OCI-LY3 (cell line): ENCODE measurements around the gene MBP.
A peak's percentile ranks its signal among the peaks of the same experiment; 100 is the strongest.

ENCODE experiments used
- H2AFZ ChIP-seq: fragments of 200-600, 300-600 bp; shearing (Covaris generic); 2 replicates; pipeline ENCODE4 v1.6.0; 2014; ENCODE audit warnings: antibody characterized with exemption, low read depth, low read length
- H3K27ac ChIP-seq: fragments of 200-600, 300-600 bp; sonication (generic); 2 replicates; pipeline ENCODE4 v1.5.1; 2014; ENCODE audit warnings: mild to moderate bottlenecking, low read length, moderate library complexity, mixed read lengths
- H3K27me3 ChIP-seq: fragments of 200-600, 300-600 bp; sonication (generic); 2 replicates; pipeline ENCODE4 v1.6.1; 2014; ENCODE audit warnings: low read depth, low read length, mixed read lengths
- H3K36me3 ChIP-seq: fragments of 200-600, 300-600 bp; sonication (generic); replicated peaks from 2 replicates; pipeline ENCODE3; 2014; ENCODE audit warnings: low read depth, low read length, mixed read lengths
- H3K4me1 ChIP-seq: fragments of 300-600, 200-600 bp; sonication (generic); 2 replicates; pipeline ENCODE4 v1.6.1; 2014; ENCODE audit warnings: low read length, mixed read lengths
- H3K4me2 ChIP-seq: fragments of 200-600, 300-600 bp; sonication (generic); 2 replicates; pipeline ENCODE4 v1.6.1; 2014; ENCODE audit warnings: low read length, mixed read lengths
- H3K4me3 ChIP-seq: fragments of 300-600, 200-600 bp; sonication (generic); 2 replicates; pipeline ENCODE4 v1.5.1; 2014; ENCODE audit warnings: antibody characterized with exemption, mild to moderate bottlenecking, low read length, moderate library complexity
- H3K79me2 ChIP-seq: fragments of 300-600, 200-600 bp; shearing (Covaris generic); 2 replicates; pipeline ENCODE4 v1.6.1; 2014; ENCODE audit warnings: mild to moderate bottlenecking, low read length, mixed read lengths
- H3K9ac ChIP-seq: fragments of 300-600, 200-600 bp; shearing (Covaris generic); 2 replicates; pipeline ENCODE4 v1.6.0; 2014; ENCODE audit warnings: mild to moderate bottlenecking, low read length, moderate library complexity
- H3K9me3 ChIP-seq: fragments of 200-600, 300-600 bp; shearing (Covaris generic); 2 replicates; pipeline ENCODE4 v1.6.1; 2014; ENCODE audit warnings: low read length, mixed read lengths; ENCODE audit not compliant: insufficient read depth
- H4K20me1 ChIP-seq: fragments of 200-600, 300-600 bp; sonication (generic); 2 replicates; pipeline ENCODE4 v1.6.1; 2016; ENCODE audit warnings: low read length, mixed read lengths; ENCODE audit not compliant: insufficient read depth
- CTCF ChIP-seq: fragments of 200-600, 300-600 bp; sonication (generic); IDR thresholded peaks from 2 replicates; pipeline ENCODE4 v1.5.1; 2014; ENCODE audit warnings: antibody characterized with exemption, low read length, low read depth
- EZH2phosphoT487 ChIP-seq: fragments of 200-600 bp; shearing (Covaris generic); IDR thresholded peaks from 2 replicates; pipeline ENCODE4 v1.6.1; 2018; ENCODE audit warnings: antibody characterized with exemption, mixed run types, low read depth

MBP gene

GRCh38 chr18:76982841-76983583, 149.6 kb downstream of the MBP start:
- Histone ChIP-seq H4K20me1 (0 out of 2 replicates have a peak, but pooled peaks cover 3% of the 10 kb centered on the region), H3K27ac (no peak overlapping the region), H3K79me2 (no peaks in the 10 kb centered on the region), H2AFZ (no peak overlapping the region), H3K4me2 (peak overlapping the region; percentile 82), H3K4me1 (peaks cover 32% of the 10 kb centered on the region), H3K36me3 (peaks cover 5% of the 10 kb centered on the region), H3K9ac (no peak overlapping the region), H3K27me3 (peaks cover 32% of the 10 kb centered on the region), H3K9me3 (no peaks in the 10 kb centered on the region), H3K4me3 (peak overlapping the region; percentile 63)
- TF ChIP-seq EZH2phosphoT487 (no peak), CTCF (peak; percentile 99)

- Histone ChIP-seq H3K27ac (no peak overlapping the region), H3K36me3 (peaks cover 5% of the 10 kb centered on the region), H4K20me1 (0 out of 2 replicates have a peak, but pooled peaks cover 3% of the 10 kb centered on the region), H3K4me2 (no peak overlapping the region), H3K9me3 (no peaks in the 10 kb centered on the region), H3K27me3 (peaks cover 22% of the 10 kb centered on the region), H2AFZ (no peak overlapping the region), H3K4me1 (peaks cover 26% of the 10 kb centered on the region), H3K79me2 (no peaks in the 10 kb centered on the region), H3K4me3 (no peak overlapping the region), H3K9ac (no peak overlapping the region)
- no peak for TF ChIP-seq EZH2phosphoT487
- TF ChIP-seq CTCF, result no peak
These were observed 150.5 kb downstream of the MBP start for GRCh38 chr18:76982038-76982437.

- H2AFZ ChIP-seq, result no peak overlapping the region
- peaks cover 26% of the 10 kb centered on the region for H3K4me1 ChIP-seq
- TF ChIP-seq EZH2phosphoT487 (no peak), CTCF (no peak)
- H3K4me2 ChIP-seq, result peak overlapping the region; percentile 38
- peaks cover 5% of the 10 kb centered on the region for H3K36me3 ChIP-seq
- H3K79me2 ChIP-seq, result no peaks in the 10 kb centered on the region
- no peak overlapping the region for H3K9ac ChIP-seq
- 0 out of 2 replicates have a peak, but pooled peaks cover 3% of the 10 kb centered on the region for H4K20me1 ChIP-seq
- no peaks in the 10 kb centered on the region for H3K9me3 ChIP-seq
- H3K27me3 ChIP-seq, result peaks cover 17% of the 10 kb centered on the region
- peak overlapping the region; percentile 4; the same call in 1 of the 2 replicates for H3K4me3 ChIP-seq
- H3K27ac ChIP-seq, result no peak overlapping the region
These were observed 151.1 kb downstream of the MBP start for GRCh38 chr18:76981396-76981968.

GRCh38 chr18:76980663-76981395, 151.8 kb downstream of the MBP start:
- H3K4me2 ChIP-seq, result peak overlapping the region; percentile 38

More at GRCh38 chr18:76980663-76981395, 151.8 kb downstream of the MBP start:
- Histone ChIP-seq H3K27ac (no peak overlapping the region), H3K9ac (no peak overlapping the region), H3K4me3 (peak overlapping the region; percentile 4; the same call in 1 of the 2 replicates), H3K9me3 (no peaks in the 10 kb centered on the region), H3K27me3 (peaks cover 12% of the 10 kb centered on the region), H3K4me1 (peaks cover 26% of the 10 kb centered on the region), H2AFZ (no peak overlapping the region), H4K20me1 (0 out of 2 replicates have a peak, but pooled peaks cover 3% of the 10 kb centered on the region), H3K36me3 (peaks cover 5% of the 10 kb centered on the region), H3K79me2 (no peaks in the 10 kb centered on the region)
- TF ChIP-seq CTCF (no peak), EZH2phosphoT487 (no peak)
